HG03103 (cell line): Measurements from ENCODE around the gene TAF11L6.
"Not testable (repeated sequence)": the region's sequence is repeated elsewhere in the genome, so short reads cannot be mapped to it uniquely, and the experiment has no call there.

Experiments
- ATAC-seq: cut with Tn5 transposase; IDR thresholded peaks from one replicate; pipeline ENCODE4 v1.9.1; 2021; ENCODE audit warnings: low read depth; ENCODE audit not compliant: unreplicated experiment

Gene TAF11L6

DNA sequence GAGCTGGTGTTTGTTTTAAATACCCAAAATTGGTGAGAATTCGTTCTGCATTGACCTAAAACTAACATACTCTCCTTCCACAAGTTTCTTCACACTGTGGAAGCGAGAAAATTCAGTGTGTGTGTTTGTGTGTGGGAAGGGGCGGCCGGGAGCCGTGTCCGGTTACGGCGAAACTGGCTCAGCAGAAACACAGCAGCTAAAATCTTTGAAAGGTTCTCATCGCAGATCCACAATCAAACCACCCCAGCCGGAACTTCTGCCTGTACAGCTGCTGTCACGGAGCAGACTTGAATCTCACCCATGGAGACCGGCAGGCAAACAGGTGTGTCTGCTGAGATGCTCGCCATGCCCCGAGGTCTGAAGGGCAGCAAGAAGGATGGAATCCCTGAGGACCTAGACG, at the start of gene TAF11L6:
TSS of gene TAF11L6 (plus strand) at position 301 of the 400 bp plus-strand sequence.
- not testable (repeated sequence) for ATAC-seq

DNA sequence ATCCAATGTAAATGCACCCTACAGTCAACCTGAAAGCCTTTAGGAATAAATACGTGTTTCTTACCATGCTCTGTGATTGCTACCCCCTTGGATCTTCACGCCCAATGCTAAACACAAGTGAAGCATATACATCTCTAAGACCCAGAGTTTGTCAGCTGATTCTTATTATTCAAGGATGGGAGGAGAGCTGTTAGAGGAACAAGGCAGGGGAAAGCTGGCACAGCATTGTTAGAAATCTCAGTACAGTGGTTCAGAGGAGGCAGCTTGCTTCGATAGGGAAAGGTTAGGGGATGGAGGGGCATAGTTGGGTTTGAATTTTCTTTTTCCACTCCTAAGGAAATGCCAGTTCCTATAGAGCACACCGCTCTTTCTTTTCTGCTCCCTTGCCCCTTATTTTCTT, 47.1 kb upstream of the TAF11L6 start:
- no peak for ATAC-seq

DNA sequence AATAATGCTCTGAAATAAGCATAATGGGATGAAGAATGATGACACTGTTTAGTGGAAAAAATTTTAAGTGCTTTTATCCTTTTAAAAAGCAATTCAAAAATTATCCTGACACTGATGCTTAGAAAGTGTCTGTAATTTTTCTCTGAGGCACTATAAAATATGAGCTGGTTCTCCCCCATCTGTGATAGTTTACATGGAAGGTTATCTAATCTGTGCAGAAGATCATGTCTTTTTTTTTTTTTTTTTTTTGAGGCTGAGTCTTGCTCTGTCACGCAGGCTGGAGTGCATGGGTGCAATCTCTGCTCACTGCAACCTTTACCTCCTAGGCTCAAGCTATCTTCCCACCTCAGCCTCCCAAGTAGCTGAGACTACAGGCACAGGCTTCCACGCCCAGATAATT, 45.7 kb upstream of the TAF11L6 start:
- ATAC-seq = no peak

DNA sequence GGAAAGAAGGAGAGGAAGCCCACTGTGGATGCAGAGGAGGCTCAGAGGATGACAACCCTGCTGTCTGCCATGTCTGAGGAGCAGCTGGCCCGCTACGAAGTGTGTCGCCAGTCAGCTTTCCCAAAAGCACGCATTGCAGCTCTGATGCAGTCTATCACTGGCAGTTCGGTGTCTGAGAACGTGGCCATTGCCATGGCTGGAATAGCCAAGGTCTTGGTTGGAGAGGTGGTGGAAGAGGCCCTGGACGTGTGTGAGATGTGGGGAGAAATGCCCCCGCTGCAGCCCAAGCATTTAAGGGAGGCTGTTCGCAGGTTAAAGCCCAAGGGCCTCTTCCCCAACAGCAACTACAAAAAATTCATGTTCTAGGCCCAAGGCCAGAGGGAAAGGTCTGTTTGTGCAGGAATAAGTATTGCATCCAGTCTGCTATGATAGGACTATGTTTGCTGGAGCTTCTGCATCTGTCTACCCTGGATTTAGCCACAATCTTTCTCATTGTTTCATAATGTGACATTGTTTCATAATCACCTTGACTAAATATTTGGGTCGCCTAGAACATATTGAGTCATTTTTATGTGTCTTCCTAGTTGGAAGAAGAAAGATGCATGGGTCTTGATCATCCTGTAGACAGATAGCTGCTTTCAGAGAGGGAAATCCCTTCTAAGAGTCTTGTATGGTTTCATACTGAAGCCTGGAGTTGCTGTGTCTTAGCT, 41.9 kb upstream of the TAF11L6 start:
- ATAC-seq = not testable (repeated sequence)

DNA sequence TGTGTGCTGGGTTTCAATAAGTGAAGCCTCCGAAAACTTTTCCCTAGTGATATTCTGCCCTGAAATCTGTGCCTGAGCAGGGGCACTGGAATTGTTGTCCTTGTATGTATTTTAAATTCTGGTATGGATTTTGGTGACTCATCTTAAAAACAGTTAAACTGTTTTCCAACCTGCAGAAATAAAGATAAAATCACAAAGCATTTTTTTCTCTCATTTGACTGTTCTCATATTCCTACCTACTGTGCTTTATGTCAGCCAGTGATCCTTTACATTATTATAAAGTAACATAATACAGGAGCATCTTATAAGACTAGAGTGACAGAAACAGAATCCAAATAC, 41.3 kb upstream of the TAF11L6 start:
- ATAC-seq = no peak

DNA sequence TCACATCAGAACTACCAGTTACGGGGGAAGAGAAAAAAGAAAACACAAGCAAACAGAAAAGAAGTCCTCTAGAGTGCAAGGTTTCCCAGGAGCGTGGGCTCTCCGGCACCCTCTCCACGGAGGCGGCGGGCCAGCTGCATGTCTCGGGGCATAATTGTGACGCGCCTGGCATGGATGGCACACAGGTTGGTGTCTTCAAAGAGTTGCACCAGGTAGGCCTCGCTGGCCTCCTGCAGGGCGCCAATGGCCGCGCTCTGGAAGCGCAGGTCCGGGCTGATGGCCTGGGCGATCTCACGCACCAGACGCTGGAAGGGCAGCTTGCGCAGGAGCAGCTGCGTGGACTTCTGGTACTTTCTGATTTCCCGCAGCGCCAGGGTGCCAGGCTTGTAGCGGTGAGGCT, 37.2 kb upstream of the TAF11L6 start:
- not testable (repeated sequence) for ATAC-seq

DNA sequence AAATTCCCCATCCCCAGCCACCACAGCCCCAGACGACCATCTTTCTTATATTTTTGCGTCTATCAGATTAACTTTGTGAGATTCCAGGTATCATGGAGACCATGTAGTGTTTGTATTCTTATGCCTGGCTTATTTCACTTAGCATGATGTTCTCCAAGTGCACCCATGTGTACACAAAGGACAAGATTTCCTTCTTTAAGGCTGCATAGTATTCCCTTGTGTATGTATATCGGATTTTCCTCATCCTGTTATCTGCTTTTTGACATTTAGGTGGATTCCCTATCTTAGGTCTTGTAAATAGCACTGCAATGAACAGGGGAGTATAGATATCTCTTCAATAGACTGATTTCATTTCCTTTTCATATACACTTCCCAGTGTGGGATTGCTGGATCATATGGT, 35.7 kb upstream of the TAF11L6 start:
- ATAC-seq = no peak

DNA sequence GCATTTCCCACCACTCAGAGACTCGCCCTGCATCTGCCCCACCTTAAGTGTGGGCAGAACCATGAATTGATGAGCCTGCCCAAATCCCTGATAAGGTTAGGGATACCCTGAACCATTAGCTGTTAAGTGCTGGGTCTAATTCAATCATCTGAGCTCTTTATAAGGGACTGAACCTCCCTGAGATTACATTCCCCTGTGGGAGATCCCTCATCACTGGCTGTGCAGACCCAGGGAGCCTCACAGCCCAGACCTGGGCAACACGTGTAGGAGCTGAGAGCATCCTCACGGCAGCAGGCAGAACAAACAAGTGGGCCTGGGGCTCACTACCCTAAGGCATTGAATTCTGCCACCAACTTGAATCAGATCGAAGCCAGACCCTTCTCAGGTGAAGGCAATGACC, 31.0 kb upstream of the TAF11L6 start:
- no peak for ATAC-seq

DNA sequence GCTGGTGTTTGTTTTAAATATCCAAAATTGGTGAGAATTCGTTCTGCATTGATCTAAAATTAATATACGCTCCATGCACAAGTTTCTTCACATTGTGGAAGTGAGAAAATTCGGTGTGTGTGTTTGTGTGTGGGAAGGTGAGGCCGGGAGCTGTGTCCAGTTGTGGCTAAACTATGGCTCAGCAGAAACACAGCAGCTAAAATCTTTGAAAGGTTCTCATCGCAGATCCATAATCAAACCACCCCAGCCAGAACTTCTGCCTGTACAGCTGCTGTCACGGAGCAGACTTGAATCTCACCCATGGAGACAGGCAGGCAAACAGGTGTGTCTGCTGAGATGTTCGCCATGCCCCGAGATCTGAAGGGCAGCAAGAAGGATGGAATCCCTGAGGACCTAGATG, 30.5 kb upstream of the TAF11L6 start, which contains the start of gene TAF11L2:
TSS of gene TAF11L2 (plus strand) at position 301 of the 400 bp plus-strand sequence.
- not testable (repeated sequence) for ATAC-seq

DNA sequence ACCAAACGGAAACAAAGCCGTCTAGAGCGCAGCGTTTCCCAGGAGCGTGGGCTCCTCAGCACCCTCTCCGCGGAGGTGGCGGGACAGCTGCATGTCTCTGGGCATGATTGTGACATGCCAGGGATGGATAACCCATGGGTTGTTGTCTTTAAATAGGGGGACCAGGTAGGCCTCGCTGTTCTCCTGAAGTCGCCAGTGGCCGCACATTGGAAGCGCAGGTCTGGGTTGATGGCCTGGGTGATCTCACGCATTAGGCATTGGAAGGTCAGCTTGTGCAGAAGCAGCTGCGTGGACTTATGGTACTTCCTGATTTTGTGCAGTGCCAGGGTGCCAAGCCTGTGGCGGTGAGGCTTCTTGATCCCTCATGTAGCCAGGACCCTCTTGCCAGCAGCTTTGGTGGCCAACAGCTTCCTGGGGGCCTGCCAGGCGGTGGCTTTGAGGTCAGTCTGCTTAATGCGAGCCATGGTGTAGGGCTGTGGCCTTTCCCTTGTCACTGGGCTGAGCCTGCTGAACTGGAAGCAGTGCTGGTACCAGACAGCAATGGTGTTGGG, 16.6 kb upstream of the TAF11L6 start:
- no peak for ATAC-seq

DNA sequence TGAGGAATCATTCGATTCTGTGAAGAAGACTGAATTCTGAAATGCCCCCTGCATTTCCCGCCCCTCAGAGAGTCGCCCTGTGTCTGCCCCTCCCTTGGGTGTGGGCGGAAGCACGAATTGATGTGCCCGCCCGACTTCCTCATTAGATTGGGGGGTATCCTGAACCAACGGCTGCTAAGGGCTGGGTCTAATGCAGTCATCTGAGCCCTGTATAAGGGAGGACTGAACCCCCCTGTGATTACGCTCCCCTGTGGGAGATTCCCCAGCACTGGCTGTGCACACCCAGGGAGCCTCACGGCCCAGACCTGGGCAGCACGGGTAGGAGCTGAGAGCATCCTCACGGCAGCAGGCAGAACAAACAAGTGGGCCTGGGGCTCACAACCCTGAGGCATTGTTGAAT, 10.9 kb upstream of the TAF11L6 start:
- ATAC-seq = not testable (repeated sequence)

DNA sequence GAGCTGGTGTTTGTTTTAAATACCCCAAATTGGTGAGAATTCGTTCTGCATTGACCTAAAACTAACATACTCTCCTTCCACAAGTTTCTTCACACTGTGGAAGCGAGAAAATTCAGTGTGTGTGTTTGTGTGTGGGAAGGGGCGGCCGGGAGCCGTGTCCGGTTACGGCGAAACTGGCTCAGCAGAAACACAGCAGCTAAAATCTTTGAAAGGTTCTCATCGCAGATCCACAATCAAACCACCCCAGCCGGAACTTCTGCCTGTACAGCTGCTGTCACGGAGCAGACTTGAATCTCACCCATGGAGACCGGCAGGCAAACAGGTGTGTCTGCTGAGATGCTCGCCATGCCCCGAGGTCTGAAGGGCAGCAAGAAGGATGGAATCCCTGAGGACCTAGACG, 10.4 kb upstream of the TAF11L6 start, which contains the start of gene TAF11L3:
TSS of gene TAF11L3 (plus strand) at position 301 of the 400 bp plus-strand sequence.
- ATAC-seq = not testable (repeated sequence)

DNA sequence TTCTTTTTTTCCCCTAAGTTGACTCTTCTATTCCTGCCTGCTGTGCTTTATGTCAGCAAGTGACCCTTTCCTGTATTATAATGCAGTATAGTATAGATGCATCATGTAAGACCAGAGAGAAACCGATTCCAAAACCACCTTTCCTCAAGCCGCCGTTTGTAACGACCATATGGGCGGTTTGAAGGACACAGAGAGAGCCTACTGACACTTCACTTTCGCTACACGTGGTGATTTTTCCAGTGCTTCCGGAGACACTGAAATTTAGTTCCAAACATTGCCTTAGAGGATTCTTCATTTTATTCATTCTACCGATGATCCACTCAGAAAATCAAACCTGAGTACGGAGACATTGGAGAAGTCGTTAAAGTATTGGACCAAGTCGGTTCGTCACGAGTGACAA, 9.0 kb upstream of the TAF11L6 start:
- ATAC-seq = not testable (repeated sequence)

DNA sequence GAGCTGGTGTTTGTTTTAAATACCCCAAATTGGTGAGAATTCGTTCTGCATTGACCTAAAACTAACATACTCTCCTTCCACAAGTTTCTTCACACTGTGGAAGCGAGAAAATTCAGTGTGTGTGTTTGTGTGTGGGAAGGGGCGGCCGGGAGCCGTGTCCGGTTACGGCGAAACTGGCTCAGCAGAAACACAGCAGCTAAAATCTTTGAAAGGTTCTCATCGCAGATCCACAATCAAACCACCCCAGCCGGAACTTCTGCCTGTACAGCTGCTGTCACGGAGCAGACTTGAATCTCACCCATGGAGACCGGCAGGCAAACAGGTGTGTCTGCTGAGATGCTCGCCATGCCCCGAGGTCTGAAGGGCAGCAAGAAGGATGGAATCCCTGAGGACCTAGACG, 7.0 kb upstream of the TAF11L6 start, which contains the start of gene TAF11L4:
TSS of gene TAF11L4 (plus strand) at position 301 of the 400 bp plus-strand sequence.
- not testable (repeated sequence) for ATAC-seq

DNA sequence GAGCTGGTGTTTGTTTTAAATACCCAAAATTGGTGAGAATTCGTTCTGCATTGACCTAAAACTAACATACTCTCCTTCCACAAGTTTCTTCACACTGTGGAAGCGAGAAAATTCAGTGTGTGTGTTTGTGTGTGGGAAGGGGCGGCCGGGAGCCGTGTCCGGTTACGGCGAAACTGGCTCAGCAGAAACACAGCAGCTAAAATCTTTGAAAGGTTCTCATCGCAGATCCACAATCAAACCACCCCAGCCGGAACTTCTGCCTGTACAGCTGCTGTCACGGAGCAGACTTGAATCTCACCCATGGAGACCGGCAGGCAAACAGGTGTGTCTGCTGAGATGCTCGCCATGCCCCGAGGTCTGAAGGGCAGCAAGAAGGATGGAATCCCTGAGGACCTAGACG, 3.5 kb upstream of the TAF11L6 start, which contains the start of gene TAF11L5:
TSS of gene TAF11L5 (plus strand) at position 301 of the 400 bp plus-strand sequence.
- ATAC-seq = not testable (repeated sequence)

DNA sequence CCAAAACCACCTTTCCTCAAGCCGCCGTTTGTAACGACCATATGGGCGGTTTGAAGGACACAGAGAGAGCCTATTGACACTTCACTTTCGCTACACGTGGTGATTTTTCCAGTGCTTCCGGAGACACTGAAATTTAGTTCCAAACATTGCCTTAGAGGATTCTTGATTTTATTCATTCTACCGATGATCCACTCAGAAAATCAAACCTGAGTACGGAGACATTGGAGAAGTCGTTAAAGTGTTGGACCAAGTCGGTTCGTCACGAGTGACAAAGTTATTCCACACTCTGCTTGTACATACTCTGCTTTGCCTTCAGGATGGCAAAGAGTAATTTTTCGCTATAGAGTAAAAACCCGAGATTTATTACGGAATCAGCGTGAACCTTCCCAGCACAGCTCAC, 2.0 kb upstream of the TAF11L6 start:
- not testable (repeated sequence) for ATAC-seq
